K562 (cell line): ENCODE results near the gene SCAMP3.

Experiments used
- CHD1 ChIP-seq: fragments of 200-600 bp; sonication (generic); IDR thresholded peaks from one replicate; pipeline ENCODE4 v1.6.1; 2012; ENCODE audit warnings: mild to moderate bottlenecking, moderate library complexity, low read length, inconsistent platforms
- HDAC2 ChIP-seq: fragments of 450-650 bp; IDR thresholded peaks from 2 replicates; pipeline ENCODE4 v1.6.1; 2016; ENCODE audit warnings: mild to moderate bottlenecking
- POLR2A ChIP-seq: fragments of 450-650 bp; conservative IDR thresholded peaks from 2 replicates; pipeline ENCODE4 v1.6.1; 2016
- SMC3 ChIP-seq: conservative IDR thresholded peaks from 2 replicates; pipeline ENCODE4 v1.6.1; 2011; ENCODE audit warnings: low read depth, low read length, improper control_type of control experiment; ENCODE audit not compliant: insufficient read depth
- SNIP1 ChIP-seq: fragments of 450-650 bp; IDR thresholded peaks from 2 replicates; pipeline ENCODE4 v1.7.1; 2017; ENCODE audit warnings: low read depth, mild to moderate bottlenecking
- ZNF384 ChIP-seq: IDR thresholded peaks from 2 replicates; pipeline ENCODE4 v1.6.1; 2012; ENCODE audit warnings: low read depth, low read length, improper control_type of control experiment

DNA sequence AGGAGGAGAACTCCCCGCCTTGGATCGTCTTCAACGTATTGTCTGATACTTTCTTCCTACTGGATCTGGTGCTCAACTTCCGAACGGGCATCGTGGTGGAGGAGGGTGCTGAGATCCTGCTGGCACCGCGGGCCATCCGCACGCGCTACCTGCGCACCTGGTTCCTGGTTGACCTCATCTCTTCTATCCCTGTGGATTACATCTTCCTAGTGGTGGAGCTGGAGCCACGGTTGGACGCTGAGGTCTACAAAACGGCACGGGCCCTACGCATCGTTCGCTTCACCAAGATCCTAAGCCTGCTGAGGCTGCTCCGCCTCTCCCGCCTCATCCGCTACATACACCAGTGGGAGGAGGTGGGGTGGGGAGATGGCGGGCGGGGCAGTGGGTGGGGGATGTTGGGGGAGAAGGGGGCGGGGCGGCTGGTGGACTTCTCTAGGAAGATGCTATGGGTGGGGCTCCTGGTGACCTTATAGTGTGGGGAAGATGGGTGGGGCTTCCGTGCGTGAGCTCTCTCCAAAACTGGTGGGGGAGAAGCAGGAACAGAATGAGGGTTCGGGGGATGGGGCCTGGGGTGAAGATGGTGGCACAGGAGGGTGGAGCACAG is 20.4 kb upstream of the SCAMP3 start:
- TF ChIP-seq SMC3 (no peak), ZNF384 (no peak), CHD1 (no peak), HDAC2 (no peak), SNIP1 (no peak), POLR2A (no peak)
